Stimulated activated naive CD8-positive, alpha-beta T cell treated with anti-CD3 and anti-CD28 coated beads, Interleukin-15, Interleukin-2, amounts not matched to agents 100 ng/mL and 50 ng/mL, for 24 hours (primary cell): Measurements from ENCODE around the gene DNM1.
A peak's percentile ranks its signal among the peaks of the same experiment; 100 is the strongest.
"Not testable (repeated sequence)": the region's sequence is repeated elsewhere in the genome, so short reads cannot be mapped to it uniquely, and the experiment has no call there.

ENCODE experiments used
- H3K27ac Mint-ChIP-seq: one replicate; pipeline ENCODE4 v1.8.0; 2021; ENCODE audit warnings: mild to moderate bottlenecking, mixed read lengths
- H3K27me3 Mint-ChIP-seq: one replicate; pipeline ENCODE4 v1.8.0; 2021; ENCODE audit warnings: mixed read lengths
- H3K36me3 Mint-ChIP-seq: one replicate; pipeline ENCODE4 v1.8.0; 2021; ENCODE audit warnings: low read depth, mixed read lengths
- H3K4me1 Mint-ChIP-seq: one replicate; pipeline ENCODE4 v1.8.0; 2021; ENCODE audit warnings: low read depth, mixed read lengths
- H3K4me3 Mint-ChIP-seq: one replicate; pipeline ENCODE4 v1.8.0; 2021; ENCODE audit warnings: mild to moderate bottlenecking, mixed read lengths
- H3K9me3 Mint-ChIP-seq: one replicate; pipeline ENCODE4 v1.8.0; 2021; ENCODE audit warnings: mixed read lengths

Gene DNM1

DNA sequence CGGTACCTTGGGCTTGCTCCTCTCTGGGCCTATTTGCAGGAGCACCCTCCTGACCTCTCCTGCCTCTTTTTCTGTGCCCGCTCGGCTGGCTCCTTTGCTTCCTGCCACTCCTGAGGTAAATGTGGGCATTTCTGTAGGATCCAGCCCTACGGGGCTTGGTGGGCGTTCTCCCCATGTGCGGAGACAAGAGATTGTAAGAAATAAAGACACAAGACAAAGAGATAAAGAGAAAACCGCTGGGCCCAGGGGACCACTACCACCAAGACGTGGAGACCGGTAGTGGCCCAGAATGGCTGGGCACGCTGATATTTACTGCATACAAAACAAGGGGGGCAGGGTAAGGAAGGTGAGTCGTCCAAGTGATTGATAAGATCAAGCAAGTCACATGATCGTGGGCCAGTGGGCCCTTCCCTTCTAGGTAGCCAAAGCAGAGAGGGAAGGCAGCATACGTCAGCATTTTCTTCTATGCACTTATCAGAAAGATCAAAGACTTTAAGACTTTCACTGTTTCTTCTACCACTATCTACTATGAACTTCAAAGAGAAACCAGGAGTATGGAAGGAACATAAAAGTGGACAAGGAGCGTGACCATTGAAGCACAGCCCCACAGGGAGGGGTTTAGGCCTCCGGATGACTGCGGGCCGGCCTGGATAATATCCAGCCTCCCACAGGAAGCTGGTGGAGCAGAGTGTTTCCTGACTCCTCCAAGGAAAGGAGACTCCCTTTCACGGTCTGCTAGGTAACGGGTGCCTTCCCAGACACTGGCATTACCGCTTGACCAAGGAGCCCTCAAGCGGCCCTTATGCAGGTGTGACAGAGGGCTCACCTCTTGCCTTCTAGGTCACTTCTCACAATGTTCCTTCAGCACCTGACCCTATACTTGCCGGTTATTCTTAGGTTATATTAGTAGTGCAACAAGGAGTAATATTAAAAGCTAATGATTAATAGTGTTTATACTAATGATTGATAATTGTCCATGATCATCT is 76.2 kb downstream of the DNM1 start:
- H3K4me3 Mint-ChIP-seq, H3K9me3 Mint-ChIP-seq, H3K36me3 Mint-ChIP-seq, H3K27me3 Mint-ChIP-seq: not testable (repeated sequence)
- Mint-ChIP-seq H3K27ac (peak overlapping the region; percentile 33), H3K4me1 (peaks cover 38% of the 10 kb centered on the region)

DNA sequence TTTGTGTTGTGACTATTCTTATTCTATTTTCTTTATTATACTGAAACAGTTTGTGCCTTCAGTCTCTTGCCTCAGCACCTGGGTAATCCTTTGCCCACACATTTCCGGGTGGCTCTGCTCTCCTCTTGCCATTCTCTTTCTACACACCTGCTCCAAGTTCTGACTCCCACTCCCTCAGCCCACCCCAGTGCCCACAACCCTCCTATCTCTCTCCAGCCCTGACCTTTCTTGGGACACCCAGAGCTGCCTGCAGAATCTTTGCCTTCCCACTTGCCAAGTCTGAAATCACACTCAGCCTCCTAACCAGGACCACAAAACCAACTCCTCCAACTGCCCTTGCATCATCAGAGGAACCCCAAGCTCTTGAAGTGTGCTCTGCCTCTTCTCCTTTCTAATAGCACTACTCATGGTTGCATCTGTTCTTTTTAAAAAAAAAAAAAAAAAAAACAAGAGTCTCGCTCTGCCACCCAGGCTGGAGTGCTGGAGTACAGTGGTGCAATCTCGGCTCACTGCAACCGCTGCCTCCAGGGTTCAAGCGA is 77.0 kb downstream of the DNM1 start:
- Mint-ChIP-seq H3K27ac (no peak overlapping the region), H3K27me3 (no peaks in the 10 kb centered on the region)

DNA sequence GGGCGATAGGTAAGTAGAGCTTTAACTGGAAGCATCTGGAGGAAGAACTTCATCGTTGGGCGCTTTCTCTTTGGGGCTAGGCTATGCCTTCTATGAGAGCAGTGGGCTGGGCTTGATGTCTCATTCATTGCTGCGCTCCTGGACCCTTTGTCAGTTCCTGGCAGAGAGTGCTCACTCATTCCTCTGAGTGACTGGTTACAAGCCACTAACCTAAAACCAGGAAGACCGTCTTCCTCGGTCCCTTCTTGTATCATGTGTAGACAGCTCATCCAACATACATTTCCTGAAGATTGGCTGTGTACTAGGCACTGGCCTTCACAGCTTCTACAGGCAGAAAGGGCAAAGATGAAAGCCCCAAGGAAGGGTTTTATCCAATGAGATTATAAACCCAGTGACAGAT is 79.3 kb downstream of the DNM1 start:
- Mint-ChIP-seq H3K9me3 (no peaks in the 10 kb centered on the region), H3K27me3 (no peaks in the 10 kb centered on the region), H3K4me3 (no peak overlapping the region), H3K4me1 (peaks cover 15% of the 10 kb centered on the region), H3K27ac (no peak overlapping the region), H3K36me3 (peaks cover 9% of the 10 kb centered on the region)

More for the DNA sequence above, 77.0 kb downstream of the DNM1 start:
- Mint-ChIP-seq H3K4me1 (peaks cover 30% of the 10 kb centered on the region), H3K4me3 (no peak overlapping the region), H3K9me3 (no peaks in the 10 kb centered on the region), H3K36me3 (peaks cover 5% of the 10 kb centered on the region)

DNA sequence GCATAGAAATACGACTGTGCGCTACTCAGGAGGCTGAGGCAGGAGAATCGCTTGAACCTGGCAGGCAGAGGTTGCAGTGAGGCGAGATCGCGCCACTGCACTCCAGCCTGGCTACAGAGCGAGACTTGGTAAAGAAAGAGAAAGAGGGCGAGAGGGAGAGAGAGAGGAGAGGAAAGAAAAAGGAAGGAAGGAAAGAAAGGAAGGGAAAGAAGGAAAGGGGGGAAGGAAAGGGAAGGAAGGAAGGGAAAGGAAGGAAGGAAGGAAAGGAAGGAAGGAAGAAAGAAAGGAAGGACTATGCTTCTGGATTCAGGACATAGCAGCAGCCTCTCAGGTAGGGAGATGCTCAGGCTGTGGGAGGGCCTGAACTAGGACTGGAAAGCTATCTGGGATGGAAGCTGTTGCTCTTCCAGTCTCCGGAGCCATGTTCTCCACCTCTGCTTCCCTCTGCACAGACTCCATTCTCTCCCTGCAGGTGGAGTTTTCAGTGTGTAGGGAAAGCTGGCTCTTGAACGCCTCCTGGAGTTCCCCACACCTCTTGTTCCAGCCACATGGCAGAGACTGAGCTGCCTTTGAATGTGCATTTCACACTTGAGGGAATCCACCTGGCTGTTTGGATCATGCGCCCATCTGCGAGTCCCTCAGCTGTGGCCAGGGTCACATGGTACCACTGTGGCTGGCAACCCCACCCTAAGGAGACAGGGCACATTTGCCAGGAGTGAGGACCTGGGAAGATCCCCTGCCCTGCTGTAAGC is 82.0 kb downstream of the DNM1 start:
- no peaks in the 10 kb centered on the region for H3K9me3 Mint-ChIP-seq
- H3K27ac Mint-ChIP-seq: no peak overlapping the region
- peaks cover 19% of the 10 kb centered on the region for H3K36me3 Mint-ChIP-seq
- no peaks in the 10 kb centered on the region for H3K27me3 Mint-ChIP-seq
- peaks cover under 1% of the 10 kb centered on the region for H3K4me1 Mint-ChIP-seq
- no peak overlapping the region for H3K4me3 Mint-ChIP-seq

DNA sequence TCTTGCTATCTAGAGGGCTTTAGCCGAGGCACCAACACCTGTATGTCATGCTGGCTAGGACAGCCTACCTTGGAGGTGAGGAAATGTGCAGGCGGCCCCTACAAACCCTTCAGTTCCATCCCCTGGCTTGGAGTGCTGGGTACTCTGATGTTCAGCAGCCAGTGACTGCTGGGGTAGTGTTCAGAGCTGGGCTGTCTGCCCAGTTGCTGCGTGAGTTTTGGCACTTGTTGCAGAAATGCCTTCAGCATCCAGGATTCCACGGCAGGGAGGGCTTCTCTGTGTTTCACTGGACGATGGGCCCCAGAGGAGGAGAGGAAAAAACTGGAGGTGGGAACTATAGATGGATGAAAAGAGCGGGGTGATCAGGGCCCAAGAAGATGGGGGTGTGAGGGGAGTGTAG is 83.3 kb downstream of the DNM1 start:
- Mint-ChIP-seq H3K4me3 (no peak overlapping the region), H3K4me1 (no peaks in the 10 kb centered on the region), H3K27me3 (no peaks in the 10 kb centered on the region), H3K36me3 (peaks cover 16% of the 10 kb centered on the region), H3K9me3 (no peaks in the 10 kb centered on the region), H3K27ac (no peak overlapping the region)

DNA sequence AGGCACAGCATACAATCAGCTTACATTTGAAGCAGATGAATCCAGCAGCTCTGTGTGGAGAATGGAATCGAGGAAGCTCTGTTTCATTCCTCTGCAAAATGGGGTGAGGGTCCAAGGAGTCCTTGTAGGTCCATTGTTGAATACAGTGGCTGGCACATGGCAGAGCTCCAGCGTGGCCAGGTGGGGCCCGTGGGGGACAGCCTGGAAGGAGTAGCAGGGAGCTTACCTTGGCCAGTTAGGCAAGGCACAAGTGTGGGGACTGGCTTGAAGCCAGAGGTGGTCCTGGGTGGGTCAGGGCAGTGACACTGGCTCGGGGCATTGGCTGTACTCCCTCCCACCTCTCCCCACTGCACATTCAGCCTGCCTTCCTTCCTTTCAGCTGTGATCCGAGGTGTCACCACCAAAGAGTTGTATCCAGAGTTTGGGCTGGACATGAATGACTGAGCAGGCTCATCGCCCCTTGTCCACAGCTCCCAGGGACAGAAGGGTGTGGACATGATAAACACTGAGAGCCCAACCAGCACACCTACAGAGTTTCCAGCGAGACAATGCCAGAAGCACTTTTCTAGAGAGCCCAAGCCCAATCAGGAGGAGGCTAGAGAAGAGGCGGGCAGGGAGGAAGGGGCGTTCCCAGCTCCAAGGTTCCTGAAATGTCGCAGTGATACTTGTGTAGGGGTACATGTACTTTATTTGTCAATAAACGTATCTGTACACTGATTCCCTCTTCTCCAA is 85.3 kb downstream of the DNM1 start:
- Mint-ChIP-seq H3K27me3 (no peaks in the 10 kb centered on the region), H3K27ac (no peak overlapping the region), H3K36me3 (peaks cover 14% of the 10 kb centered on the region), H3K9me3 (no peaks in the 10 kb centered on the region), H3K4me3 (no peak overlapping the region), H3K4me1 (no peaks in the 10 kb centered on the region)

DNA sequence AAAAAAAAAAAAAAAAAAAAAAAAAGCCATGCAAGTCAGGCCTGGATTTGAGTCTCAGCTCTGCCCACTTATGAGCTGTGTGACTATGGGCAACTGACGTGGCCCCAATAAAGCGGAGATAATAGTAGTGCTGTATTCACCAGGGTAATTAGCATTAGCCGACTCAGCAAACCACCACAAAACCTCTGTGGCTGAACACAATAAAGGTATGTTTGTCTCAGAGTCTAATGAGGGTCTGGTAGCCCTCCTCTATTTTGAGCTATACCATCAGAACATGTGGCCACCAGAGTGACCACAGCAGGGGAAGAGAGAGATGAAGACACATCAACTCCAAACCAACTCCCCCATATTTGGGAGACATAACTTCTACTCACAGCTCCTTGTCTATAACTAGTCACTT is 88.8 kb downstream of the DNM1 start:
- no peak overlapping the region for H3K4me3 Mint-ChIP-seq
- no peaks in the 10 kb centered on the region for H3K27me3 Mint-ChIP-seq
- no peaks in the 10 kb centered on the region for H3K4me1 Mint-ChIP-seq
- H3K9me3 Mint-ChIP-seq: no peaks in the 10 kb centered on the region
- H3K27ac Mint-ChIP-seq: no peak overlapping the region
- peaks cover 10% of the 10 kb centered on the region for H3K36me3 Mint-ChIP-seq

DNA sequence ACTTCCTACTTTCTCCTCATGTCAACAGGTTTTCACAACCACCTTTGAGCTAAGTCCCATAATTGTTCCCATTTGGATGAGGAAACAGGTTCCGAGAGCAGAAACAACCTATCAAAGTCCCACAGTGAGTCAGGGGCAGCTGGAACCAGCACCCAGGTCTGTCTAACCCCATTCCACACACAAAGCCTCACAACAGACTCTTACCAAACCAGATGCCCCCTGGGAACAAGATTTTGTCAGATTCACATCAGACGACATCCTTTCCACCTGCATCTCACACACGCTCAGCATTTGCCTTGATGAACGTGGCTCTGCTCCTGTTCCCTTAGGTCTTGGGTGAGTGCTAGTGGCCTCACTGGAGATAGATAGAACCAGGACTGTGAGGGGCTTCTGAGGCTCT is 89.9 kb downstream of the DNM1 start:
- Mint-ChIP-seq H3K4me3 (no peak overlapping the region), H3K27me3 (no peaks in the 10 kb centered on the region), H3K27ac (no peak overlapping the region), H3K36me3 (peaks cover 6% of the 10 kb centered on the region), H3K4me1 (no peaks in the 10 kb centered on the region), H3K9me3 (no peaks in the 10 kb centered on the region)

DNA sequence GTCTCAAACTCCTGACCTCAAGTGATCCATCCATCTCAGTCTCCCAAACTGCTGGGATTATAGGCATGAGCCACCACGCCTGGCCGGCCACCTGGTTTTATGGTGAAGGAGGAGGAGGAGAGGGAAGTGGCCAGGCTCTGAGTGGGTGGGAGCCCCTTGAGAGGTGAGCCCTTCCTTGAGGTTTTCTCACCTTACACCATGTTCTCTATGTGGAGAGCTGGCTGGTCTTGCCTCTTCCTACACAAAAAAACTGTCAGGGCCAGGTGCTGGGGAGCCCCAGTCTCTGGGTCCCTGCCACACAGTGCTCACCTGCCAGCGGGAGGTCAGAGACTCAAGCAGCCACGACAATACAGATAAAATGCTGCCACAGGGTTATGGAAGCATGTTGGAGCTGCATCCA is 91.0 kb downstream of the DNM1 start:
- no peak overlapping the region for H3K4me3 Mint-ChIP-seq
- peaks cover under 1% of the 10 kb centered on the region for H3K36me3 Mint-ChIP-seq
- H3K4me1 Mint-ChIP-seq: no peaks in the 10 kb centered on the region
- no peaks in the 10 kb centered on the region for H3K27me3 Mint-ChIP-seq
- H3K9me3 Mint-ChIP-seq: no peaks in the 10 kb centered on the region
- no peak overlapping the region for H3K27ac Mint-ChIP-seq

DNA sequence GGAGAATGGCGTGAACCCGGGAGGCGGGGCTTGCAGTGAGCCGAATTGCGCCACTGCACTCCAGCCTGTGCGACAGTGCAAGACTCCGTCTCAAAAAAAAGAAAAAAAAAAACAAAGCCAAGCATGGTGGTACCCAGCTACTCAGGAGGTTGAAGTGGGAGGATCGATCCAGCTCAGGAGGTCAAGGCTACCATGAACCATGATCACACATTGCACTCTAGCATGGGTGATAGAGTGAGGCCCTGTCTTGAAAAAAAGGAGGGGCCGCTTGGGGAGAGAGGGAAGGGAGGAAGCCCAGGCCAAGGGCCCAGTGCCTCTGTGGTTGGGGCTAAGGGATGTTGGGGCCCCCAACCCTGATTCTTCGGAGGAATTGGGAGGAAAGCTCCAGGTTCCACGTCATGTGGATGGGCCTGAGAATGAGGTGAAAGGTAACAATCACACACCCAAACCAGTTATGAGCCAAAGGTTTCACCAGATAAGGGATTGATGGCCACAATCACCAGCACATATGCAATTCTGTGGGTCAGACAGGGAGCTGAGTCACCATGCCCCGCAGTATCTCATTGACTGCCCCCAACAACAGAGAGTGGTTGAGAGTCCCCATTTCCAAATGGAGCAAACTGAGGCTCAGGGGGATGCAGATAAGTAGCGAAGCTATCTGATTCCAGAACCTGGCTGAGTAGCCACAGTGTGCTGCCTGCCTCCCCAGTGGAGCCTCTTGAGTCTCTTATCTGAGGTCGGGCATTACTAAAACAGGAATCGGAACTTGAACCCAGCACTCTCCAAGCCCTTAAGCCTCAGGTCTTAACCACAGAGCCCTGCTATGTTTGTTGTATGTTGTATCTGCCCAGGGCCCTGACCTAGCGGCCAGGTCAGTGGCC is 93.4 kb downstream of the DNM1 start:
- Mint-ChIP-seq H3K27me3 (no peaks in the 10 kb centered on the region), H3K4me1 (no peaks in the 10 kb centered on the region), H3K9me3 (no peaks in the 10 kb centered on the region), H3K27ac (no peak overlapping the region), H3K36me3 (no peaks in the 10 kb centered on the region), H3K4me3 (no peak overlapping the region)

DNA sequence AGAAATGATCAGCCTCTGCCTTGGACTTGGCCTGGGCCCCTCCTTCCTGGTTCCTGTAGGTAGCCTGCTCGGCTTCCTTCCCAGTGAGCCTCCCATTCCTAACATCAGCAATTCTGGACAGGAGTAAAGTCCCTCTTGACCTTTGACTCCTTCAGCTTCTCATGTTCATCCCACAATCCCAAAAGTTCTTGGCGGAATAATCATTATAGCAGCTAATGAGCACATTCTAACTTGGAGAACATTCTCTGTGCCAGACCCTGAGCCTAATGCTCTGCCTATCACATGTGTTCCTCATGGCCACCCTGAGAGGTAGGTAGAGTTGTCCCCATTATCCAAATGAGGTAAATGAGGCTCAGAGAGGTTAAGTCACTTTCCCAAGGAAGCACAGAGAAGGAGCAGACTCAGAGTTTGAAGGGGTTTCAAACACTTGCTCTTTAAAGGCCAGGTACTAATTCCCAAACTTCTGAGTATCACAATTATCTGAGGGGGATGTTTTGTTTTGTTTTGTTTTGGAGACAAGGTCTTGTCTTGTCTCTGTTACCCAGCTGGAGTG is 94.1 kb downstream of the DNM1 start:
- H3K9me3 Mint-ChIP-seq: no peaks in the 10 kb centered on the region
- H3K4me3 Mint-ChIP-seq: no peak overlapping the region
- H3K27me3 Mint-ChIP-seq: no peaks in the 10 kb centered on the region
- H3K27ac Mint-ChIP-seq: no peak overlapping the region
- no peaks in the 10 kb centered on the region for H3K4me1 Mint-ChIP-seq
- no peaks in the 10 kb centered on the region for H3K36me3 Mint-ChIP-seq

DNA sequence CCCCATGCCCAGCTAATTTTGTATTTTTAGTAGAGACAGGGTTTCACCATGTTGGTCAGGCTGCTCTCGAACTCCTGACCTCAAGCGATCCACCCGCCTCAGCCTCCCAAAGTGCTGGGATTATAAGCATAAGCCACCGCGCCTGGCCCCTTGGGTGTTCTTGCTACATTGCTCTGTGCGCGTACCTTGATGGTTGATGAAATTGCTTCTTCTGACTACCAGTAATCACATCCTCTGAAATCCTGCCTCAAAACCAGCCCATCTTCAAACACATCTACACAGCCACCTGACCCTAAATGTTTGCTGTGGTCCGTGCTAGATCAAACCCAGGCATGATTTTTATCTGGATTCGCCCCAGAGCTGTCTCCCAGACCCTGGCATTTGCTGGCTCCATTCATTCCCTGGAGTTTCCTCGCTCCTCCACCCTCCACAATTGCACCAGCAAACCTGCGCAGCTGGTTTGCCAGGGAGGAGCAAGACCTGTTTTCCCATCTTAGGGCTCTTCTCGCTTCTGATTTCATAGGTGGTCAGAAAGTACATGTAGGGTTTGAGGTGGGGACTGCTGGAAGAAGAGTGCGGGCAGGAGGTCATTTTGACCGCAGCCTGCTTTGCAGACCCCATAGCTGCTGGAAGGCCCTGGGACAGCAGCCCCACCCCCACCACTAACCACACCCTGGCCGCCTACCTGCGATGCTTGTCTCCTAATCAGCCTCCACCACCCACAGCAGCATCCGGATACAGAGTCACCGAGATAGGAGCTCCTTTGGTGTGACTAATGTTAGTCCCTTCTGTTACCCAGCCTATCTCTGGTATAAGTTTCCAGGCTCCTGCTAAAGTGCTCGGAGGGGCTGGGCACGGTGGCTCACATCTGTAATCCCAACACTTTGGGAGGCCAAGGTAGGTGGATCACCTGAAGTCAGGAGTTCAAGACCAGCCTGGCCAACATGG is 95.6 kb downstream of the DNM1 start:
- Mint-ChIP-seq H3K27me3 (no peaks in the 10 kb centered on the region), H3K27ac (no peak overlapping the region), H3K4me3 (no peak overlapping the region), H3K4me1 (no peaks in the 10 kb centered on the region), H3K9me3 (no peaks in the 10 kb centered on the region), H3K36me3 (no peaks in the 10 kb centered on the region)
